COLO829 (cell line): ENCODE data around the gene HTR2C.
"Not testable (repeated sequence)": the region's sequence is repeated elsewhere in the genome, so short reads cannot be mapped to it uniquely, and the experiment has no call there.

ENCODE experiments used
- DNase-seq: peaks from one replicate; pipeline ENCODE4 v3.0.0; 2012; ENCODE audit warnings: low spot score

HTR2C gene

DNA sequence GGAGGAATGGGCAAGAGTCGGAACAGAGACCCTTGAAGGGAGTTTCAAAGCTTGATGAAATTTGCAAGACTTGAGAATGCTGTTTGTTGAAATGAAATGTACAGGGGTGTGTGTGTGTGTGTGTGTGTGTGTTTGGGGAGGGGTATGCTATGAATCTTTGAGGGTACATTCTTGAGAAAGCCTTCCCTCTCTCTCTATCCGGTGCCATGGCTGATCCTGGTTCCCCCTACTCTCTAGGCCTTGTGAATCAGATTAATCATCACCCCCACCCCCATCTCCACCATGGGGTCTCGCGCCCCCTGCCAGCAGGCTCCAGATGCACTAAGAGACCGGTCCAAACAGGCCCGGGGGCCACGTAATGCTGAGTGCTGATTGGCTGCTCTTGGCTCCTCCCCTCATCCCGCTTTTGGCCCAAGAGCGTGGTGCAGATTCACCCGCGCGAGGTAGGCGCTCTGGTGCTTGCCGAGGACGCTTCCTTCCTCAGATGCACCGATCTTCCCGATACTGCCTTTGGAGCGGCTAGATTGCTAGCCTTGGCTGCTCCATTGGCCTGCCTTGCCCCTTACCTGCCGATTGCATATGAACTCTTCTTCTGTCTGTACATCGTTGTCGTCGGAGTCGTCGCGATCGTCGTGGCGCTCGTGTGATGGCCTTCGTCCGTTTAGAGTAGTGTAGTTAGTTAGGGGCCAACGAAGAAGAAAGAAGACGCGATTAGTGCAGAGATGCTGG is at the start of gene HTR2C:
Gene HTR2C, plus strand, starts transcription at position 441 of the 729 bp plus-strand sequence. CDS start 142,851 bp downstream, outside the sequence.
- DNase-seq: no peak

DNA sequence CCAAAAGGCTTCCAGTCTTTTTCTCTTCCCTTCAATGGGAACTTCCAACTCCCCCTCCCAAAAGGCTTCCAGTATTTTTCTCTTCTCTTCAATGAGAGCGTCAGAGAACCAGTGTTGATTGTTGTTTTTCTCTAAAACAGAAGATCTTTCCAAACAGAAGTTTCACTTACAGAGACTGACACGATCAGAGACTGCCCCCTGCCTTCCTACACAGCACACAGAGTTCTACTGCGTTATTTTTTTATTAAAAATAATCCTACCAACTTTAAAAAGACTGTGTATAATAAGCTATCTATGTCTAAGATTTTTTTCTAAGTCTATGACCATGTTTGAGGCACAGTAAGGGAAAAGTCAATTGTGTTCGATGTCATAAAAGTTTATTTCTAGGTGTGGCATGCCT is 3.5 kb upstream of the HTR2C start:
- no peak for DNase-seq

DNA sequence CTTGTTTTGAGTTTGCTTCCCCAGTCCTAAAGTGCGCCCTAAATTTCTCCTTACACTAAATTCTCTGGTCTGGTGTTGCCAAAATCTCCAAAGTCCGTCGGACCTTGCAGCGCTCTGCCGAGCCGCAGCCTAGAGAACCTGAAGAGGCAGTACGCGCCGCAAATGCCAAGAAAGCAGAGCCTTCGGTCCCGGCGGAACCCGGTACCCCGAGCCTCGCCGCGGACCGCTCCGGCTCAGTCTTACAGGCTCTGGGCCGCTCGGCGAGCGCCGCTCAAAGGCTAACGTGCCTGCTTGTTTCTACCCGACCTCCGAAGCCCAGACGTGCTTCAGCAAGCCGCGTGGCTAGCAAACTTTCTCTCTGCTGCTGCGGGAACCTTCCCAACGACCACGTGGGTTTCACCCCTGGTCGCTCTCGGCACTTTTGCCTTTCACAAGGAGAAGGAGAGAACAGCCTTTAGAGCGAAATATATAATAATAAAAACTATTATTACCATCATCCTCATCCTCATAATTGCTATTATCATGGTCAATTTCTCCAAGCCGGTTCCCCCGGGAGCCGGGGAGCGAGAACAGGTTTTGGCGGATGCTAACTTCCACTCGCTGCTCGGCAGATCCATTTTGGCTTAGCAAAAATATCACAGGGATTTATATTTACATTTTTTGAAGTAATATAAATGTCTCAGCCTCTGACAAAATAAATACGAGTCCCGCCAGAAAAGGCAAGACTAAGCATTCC is 2.2 kb upstream of the HTR2C start:
- DNase-seq: no peak

DNA sequence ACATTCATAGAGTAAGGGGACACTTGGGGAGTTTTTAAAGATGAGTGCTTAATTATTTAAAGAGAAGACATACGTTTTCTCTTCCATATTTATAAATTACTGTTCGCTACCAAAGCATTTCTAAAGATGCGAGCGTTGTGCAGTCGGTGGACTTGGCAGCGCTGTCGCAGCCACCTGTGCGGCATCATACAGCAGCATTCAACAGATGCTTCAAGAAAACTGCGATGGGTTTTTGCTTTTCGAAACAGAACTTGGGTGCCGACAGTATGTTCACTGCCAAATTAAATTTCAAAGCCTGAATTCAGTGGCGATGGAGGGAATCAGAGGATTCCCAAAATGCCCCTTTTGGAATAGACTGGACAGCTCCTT is 1.6 kb upstream of the HTR2C start:
- no peak for DNase-seq

DNA sequence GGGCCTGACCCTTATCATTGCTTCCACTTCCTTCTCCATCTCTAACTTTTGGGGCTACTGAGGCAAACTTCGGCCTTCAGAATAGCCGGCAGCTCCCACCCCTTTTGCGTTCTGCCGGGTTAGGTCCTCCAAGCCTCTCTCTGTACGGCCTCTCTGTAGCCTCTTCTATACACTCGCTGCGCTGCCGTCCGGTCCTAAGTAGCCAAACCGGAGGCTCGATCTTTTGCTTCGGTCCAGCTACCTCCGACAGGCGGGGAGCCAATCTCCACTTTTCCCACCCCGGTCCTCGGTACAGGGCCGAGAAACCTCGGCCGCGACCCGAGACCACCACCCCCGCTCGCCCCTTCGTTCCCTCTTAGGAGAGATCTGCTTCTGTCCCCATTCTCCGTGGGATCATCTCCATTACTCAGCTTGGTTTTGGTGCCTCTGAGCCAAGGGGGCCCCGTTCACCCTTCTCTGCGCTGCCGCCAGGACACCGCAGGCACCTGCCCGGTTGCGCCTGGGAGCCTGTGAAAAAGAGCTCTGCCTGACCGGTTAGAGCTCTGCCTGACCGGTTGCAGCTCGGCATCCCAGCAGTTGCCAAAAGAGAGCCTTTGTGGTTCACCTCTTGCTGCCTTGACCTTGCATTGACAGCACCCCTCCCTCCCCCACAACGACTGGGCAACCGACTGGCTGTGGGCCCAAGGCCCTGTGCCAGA is 1.0 kb upstream of the HTR2C start:
- DNase-seq: no peak

DNA sequence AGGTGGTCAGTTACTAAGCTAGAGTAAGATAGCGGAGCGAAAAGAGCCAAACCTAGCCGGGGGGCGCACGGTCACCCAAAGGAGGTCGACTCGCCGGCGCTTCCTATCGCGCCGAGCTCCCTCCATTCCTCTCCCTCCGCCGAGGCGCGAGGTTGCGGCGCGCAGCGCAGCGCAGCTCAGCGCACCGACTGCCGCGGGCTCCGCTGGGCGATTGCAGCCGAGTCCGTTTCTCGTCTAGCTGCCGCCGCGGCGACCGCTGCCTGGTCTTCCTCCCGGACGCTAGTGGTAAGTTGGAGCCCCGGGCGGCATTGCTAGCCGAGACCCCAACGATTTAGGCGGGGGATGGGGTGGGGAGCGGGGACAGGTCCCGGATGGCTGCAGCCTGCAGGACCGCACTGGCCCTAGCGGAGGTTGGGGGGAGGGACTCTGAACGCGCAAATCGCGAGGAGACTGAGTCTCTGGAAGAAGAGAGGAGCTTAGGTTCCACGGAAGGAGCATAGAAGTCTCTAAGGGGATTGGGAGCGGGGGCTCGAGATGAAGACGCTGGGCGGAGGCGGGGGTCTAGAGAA is 573 bp downstream of the HTR2C start:
- no peak for DNase-seq

DNA sequence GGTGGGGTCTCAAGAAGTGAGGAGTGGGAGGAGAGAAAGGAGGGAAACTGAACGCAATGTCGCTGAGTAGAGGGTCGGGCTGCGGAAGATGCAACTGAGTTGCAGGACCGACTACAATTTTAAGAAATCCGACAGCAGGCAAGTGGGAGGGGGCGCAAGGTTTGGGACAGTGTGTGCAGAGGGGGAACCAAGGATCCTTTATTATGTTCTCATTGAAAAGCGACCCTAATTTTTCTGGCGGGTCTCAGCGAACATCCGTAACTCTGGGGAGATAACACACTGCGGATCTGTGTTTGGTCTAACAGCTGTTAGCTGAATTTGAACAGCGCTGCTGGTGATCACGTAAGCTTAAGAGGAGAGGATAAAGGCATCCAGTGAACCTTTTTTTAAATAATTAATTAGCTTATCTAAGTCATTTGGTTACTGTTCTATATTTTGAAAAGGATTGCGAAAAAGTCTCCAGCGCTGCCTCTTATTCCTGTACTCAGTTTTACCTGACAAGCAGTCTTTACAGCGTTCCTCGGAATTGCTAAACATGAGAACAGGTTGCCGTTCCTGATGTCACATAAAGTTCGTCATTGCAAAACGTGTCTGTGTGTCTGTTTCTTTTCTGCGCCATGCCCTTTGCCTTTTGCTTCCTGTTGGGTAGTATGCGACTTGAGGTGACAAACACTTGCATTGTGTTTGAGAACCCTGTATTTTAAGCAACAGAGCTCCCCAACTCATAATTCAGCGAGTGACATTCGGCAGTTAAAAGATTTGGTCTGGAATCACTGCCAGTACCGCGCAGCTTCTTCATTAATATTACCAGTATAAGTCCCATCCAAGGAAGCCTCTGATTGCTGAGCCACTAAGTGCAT is 1.3 kb downstream of the HTR2C start:
- DNase-seq: no peak

DNA sequence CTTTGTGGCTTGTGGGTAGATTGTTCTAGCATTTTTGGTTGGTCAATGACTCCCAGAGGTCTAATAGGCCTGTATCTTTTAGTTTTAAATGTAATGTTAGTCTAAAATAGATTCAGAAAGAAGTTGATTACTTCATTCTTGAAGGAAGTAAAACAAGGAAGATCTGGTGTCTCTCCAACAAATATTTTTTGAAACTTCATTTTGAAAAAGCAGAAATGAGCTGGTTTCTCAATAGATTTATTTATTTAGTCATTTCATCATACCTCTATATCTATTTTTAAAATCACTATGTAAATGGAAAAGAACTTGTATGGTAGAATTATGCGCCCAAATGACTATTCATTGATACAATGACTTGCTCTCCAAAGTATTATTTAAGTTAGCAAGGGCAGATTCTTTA is 7.2 kb downstream of the HTR2C start:
- no peak for DNase-seq

DNA sequence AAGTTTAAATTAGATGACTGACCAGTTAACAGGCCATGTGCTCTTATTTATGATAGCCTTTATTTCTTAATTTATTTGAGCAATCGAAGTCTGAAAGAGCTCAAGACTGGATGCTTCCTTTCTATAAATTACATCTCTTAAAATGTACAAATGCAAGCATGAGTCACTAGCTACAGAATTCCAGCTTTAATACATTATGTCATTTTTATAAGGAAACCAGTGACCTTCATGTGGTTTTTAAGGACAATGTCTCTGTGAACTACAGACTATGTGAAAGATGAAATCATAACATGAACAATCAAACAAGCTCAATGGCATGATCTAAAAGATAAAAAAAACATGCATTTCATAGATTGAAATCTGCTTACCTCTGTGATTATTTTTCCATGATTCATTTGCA is 15.4 kb downstream of the HTR2C start:
- no peak for DNase-seq

DNA sequence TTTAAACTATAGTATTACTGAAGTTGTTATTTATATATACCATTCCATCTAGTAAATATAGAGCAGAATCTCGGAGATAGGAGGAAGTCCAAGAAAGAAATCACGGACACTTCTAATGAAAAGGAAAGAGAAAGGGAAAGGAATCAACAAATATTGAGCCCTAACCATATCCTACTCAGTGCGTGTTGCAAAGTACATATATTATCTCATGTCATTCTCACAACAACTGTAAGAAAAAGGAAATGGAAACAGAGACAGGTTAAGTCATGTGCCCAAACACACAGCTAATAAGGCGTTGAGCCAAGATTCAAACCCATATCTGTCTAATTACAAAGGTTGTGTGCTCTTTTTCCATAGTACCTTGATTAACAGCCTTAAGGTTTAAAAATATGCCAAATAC is 16.0 kb downstream of the HTR2C start:
- DNase-seq: no peak

DNA sequence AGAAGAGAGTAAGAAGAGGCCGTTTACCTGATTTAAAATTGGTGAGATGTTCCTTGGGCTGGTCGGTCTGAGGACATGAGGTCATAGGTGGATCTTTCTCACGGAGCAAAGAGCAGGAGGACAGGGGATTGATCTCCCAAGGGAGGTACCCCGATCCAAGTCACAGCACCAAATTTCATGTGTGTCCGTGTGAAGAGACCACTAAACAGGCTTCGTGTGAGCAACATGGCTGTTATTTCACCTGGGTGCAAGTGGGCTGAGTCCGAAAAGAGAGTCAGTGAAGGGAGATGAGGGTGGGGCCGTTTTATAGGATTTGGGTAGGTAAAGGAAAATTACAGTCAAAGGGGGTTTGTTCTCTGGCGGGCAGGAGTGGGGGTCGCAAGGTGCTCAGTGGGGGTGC is 22.7 kb downstream of the HTR2C start:
- DNase-seq: not testable (repeated sequence)

DNA sequence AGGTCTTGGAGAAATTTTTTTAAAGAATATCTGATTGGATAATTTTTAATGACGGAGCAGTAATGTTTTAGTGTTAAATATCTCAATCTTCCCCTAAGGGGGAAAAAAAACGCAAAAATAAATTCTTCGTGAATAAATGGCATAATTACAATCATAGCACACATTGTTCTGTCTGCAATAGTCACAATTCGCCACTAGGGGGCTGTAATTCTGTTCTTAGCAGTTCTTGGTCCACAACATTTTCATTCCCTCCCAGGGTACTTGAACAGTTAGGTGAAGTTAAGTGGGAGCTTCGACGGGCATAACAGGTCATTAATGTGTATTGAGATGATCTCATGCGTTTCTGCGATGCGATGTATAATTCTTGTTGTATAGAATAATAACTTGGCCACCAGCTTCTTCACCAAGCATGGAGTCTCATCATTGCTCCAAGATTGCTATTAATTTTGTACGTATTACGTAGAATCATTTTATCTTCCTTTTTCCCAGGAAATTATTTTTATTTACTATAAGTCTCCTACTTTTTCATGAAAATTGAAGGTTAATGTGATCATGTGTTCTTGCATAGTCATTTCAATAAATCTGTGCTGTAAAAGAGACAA is 27.2 kb downstream of the HTR2C start:
- peak; percentile 6 for DNase-seq

DNA sequence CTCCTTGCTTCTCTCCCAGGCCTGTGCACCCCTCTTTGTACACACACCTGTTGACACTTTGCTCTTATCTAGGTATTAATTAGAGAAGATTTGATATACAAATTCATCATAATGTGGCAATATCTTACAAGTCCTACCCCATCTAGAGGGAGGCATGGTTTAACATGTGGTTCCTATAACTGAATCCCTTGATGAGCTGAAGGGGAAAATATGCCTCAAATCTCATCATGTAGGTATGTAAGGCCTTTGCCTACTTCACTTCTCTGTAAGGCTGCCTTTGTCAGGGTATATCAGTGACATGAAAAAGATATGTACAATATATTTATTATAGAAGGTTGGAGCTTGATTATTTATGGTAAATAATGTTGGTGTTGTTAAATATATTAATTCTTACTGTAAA is 31.9 kb downstream of the HTR2C start:
- DNase-seq: no peak

DNA sequence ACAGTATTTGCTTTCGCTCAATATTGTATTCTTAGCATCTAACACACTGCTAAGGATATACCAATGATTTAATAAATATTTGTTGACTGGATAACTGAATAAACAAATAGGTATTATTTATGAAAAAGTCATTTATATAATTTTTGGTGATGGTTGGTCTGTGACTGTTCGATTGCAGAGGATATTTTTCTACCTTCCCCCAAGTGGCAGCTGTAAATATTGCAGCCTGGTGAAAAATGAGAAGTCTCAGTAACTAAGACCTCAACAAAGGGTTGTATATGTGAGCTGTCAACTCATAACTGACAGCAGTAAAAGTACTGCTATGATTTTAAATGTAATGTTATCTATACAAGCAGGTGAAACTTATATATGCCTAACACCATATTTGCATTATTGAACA is 36.0 kb downstream of the HTR2C start:
- DNase-seq: peak; percentile 11

DNA sequence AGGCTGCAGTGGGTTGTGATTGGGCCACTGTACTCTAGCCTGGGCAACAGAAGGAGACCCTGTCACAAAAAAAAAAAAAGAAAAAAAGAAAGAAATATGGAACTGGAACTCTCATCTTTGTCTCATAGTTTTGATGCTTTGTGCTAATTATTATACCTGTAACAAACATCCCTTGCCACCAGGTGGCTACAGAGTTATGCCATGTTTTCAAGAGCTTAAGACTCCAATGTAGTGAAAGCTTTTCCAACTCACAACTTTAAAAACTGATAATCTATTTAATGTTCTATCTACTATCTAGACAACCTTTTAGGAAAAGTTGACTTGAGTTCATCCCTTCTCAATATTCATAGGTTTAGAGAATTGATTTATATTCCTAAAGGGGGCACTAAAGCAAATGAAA is 42.4 kb downstream of the HTR2C start:
- DNase-seq: peak; percentile 19

DNA sequence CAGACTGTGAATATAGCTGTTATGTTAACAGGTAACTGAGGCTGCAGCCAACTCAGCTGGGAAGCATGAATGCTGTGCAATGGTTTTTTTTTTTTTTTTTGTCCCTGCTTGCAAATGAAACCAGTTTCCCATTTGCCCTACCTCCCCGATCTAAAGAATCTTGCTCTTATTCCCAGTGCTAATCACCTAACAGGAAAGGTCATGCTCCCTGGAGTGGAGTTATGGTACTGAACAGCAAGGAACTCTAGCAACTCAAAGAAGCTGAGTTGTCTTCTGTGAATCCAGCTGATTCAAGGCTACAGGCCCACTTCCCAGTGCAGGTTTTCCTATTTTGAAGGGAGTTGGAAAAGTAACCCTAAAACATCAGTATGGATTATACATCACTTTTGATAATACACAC is 52.1 kb downstream of the HTR2C start:
- no peak for DNase-seq

DNA sequence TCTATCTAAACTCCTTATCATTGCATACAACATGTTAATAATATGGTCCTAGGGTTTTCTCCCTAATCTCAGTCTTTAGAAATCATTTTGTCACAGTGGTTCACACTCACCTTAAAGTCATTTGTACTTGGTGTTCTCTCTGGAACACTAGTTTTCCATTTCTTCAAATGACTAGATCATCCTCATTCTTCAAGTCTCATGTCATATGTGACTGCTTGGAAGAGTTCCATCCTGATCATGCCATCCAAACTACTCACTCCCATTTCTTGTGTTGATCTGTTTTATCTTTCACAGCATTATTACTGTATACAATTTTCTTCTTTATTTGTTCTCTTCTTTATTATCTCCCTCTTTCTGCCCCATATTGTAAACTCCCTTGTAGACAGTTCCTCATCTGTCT is 66.5 kb downstream of the HTR2C start:
- DNase-seq: no peak

DNA sequence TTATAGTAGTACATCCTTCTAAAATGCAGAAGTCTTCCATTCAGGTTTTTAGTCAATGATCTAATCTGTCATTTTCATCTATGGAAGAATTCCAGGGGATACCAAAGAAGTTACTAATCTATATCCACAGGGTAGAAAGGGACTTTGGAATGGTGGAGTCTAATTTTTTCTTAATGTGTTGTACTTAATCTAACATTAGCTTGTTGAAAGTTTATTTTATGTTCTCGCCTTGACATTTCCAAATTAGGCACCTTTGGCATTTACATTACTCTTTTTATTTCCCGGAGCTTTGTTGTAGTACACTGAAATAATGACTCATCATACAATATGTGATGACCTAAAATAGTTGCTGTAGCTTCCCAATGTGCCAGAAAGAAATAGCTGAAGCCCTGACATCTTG is 91.5 kb downstream of the HTR2C start:
- DNase-seq: peak; percentile 4

DNA sequence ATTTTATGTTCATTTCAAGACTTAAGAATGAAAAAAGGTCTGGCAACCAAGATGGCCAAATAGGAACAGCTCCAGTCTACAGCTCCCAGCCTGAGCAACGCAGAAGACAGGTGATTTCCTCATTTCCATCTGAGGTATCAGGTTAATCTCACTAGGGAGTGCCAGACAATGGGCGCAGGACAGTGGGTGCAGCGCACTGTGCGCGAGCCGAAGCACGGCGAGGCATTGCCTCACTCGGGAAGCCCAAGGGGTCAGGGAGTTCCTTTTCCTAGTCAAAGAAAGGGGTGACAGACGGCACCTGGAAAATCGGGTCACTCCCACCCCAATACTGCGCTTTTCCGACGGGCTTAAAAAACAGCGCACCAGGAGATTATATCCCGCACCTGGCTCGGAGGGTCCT is 116.6 kb downstream of the HTR2C start:
- not testable (repeated sequence) for DNase-seq

DNA sequence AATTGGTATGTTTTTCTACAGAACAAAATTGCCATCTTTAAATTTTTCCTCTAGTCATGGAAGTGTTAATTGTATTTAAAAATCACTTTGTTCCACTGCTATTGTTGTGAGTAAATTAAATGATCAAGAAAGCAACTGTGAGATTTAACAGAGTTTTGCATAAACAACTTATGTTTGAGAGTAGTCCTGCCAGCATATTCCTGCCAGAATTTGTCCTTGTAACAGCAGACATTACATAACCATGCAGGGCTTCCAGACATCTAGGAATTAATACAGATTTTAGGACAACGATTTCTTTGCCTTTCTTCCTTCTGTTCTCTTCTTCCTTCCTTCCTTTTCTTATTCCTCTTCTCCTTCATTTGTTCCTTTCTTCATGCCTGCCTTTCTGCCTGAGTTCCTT is 125.5 kb downstream of the HTR2C start:
- DNase-seq: no peak

DNA sequence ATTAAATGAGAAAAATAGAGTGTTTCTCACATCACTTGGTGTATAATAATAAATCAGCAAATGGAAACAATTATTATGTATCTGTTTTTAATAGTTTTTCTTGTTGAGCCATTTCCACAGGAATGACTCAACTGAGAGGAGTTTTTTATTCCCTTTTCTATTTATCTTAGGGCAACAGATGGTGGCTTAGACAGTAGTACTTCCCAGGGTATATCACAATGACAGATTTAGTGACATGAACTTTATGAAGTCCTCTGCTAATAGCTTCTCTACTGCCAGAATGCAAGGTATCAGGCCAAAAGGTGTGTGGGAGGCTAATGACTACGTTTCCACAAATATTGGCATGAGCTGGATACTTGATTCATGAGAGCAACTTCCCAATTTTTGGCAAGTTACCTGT is 126.7 kb downstream of the HTR2C start:
- DNase-seq: no peak

DNA sequence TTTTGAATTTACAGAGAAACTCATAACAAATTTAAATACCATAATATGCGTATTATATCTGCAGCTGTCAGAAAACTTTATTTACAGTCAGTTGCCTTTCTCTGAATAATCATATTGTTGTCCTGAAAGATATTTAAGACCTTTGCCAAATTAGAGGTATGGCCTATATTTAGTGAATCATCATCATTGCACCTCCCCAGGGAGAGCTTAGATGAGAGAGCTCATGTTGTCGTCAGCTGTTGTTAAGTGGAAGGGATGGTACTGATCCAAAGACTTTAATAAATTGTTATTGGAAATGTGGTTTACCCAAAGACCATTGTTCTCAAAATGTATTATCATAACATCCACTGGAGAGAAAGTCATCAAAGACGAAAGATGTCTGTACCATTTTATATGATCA is 128.6 kb downstream of the HTR2C start:
- peak; percentile 0 for DNase-seq
